GM21381 (cell line): ENCODE data around the gene ASXL3.

Experiments used
- ATAC-seq: cut with Tn5 transposase; IDR thresholded peaks from one replicate; pipeline ENCODE4 v1.9.1; 2021; ENCODE audit warnings: mild to moderate bottlenecking, moderate library complexity; ENCODE audit not compliant: unreplicated experiment

The ASXL3 gene

DNA sequence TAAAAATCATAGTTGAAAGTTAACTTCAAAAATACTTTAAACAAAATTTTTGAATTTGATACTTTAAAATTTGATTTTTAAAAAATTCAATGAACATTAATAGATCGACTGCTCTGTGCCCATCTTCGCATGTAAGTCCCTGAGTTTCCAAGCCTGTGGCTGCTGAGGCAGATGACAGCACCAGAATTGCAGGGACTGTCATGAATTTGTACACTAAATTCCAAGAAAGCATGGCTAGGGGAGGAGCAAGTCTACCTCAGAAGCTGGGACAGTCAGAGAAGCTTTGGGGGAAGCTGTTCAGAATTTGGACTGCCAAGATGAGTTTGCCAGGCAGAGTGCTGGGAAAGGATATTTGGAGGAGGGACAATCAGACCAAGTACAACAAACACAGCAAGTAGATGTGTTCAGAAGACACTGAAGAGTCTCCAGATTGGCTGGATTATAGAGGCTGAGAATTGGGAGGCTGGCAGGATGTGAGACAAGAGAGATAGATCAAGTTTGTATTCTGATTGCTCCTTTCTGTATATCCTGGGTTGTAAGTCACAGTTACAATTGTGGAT is 79.0 kb downstream of the ASXL3 start:
- ATAC-seq, result no peak

DNA sequence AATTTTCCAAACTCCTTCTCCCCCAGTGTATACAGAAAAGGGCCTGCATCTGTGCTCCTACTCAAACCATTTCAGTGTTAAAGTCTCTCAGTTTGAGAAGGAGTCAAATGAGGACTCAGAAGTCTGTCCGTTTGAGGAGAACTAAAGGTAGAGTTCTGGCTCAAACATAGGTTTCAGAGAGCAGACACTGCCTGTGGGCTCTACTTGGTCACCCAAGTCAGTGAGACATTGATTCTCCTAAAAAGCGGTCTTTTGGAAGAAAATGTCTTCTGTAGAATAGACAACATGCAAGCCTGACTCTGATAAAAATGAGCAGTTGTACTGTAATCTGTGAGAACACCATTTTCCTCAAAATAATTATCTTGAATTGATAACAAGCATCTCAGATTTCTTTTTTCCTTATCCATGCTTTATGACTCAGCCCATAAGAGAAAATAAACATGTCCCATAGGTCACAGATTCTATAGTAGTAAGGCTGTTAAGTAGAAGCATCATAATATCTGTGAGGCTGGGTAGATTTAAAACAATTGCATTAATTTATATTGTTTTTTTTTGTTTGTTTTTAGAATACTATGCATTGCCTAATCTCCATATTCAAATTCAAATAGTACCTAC is 82.8 kb downstream of the ASXL3 start:
- no peak for ATAC-seq

DNA sequence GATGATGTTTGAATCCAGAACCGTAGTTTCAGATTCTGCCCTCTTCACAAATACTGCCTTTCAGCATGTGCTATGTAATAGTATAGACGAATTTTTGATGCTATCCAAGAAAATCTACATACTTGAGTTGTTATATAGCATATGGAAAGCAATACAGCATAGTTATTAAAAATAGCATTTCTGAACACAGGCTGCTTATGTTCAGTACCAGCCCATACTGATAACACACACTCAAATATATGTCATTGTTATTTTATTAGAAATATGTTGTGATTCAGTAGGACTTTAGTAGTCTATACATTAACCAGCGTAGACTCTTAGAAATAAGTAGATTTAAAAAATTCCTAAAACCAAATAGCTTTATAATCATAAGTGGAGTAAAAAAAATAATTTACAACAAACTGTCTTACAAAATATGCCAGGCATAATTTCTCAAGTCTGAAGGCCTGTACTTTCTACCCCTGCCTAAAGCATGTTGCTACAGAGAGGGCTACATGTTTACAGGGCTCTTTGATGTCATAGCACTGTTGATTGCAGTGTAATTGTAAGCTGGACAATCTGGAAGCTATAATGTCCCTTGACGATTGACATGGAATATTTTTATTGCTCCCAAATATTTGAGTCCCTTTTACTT is 86.3 kb downstream of the ASXL3 start:
- ATAC-seq, result no peak

DNA sequence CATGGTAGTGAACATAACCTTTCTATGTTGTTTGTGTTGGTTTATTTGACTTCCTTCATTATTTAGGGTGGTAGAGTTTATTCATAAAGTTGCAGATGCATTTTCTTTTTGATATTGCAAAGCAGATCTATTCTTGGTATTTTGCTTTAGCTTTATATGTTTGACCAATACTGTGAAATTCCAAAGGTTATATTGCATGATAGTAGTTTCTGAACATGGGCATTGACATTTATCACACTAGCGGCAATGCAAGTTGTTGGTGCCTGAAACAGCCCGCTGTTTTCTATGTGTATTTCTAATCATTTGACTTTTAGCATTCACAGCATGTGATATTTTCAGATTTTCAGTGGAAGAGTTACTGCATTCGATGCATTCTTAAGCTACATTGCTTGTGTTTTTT is 87.2 kb downstream of the ASXL3 start:
- no peak for ATAC-seq

DNA sequence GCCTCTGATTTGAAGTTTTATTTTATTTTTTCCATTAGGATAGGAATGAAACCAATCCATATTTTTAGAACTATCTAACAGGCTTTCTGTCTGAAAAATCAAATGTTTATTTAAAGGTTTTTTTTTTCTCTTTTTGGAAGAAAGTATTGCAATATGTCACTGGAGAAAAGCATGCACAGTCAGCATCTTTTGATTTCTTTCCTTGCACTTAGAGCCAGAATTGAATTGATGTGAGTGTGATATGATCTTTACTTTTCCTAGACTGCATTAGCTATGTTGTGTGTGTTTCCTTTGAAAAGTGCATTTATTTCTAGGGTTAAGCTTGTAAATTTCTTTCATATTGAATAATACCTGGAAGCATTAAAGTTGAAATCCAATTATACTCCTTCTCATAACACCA is 87.6 kb downstream of the ASXL3 start:
- no peak for ATAC-seq

DNA sequence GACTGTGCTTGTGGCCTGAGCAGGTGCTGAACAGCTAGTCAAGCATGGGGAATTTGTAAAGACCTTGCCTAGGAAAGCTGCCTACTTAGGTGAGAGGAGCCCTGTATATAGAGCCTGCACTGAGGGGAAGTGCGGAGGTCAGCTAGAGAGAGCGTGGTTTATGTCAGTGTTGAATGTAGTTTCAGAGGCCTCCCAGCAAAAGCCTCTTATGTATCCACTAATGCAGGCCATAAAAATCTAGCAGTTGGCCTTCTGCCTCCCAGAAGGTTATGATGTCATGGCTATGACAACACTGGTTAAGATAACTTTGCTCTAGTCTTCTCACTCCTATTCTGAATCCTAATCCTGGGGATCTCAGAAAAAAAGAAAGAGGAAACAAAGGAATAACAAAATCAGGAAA is 88.9 kb downstream of the ASXL3 start:
- ATAC-seq, result no peak

DNA sequence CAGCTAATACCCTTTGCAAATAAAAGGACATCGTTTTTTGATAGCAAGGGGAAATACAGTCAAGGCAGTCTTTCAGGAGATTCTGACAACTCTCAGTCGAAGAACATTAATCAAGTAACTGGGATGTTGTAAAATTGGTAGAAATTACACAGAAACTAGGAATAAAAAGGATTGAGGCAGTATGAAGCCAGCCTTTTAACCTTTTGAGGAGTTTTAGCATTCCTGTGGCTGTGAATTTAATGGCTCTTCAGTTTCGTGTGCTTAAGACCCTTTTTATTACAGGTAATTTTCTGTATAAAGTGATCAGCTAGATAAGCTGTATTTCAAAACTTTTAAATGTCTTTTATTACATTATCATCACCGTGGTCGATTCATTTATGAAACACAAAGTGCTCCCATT is 91.6 kb downstream of the ASXL3 start:
- no peak for ATAC-seq

DNA sequence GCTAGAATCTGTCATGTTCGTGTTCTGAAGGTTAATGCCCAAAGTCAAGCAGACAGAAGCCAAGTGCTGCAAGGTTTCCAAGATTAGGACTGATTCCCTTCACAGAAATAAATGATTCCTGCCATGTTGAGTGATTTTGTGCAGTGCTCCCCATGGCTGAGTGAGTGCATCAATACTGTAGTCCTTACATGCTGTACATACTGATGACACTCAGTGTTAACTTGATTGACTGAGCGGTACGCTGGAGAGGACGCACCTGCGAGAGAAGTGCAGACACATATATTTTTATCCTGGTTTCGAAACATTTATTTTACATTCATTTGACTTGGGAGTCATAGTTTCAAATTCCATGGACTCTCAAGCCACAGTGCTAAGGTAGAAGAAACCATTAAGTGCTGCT is 92.0 kb downstream of the ASXL3 start:
- ATAC-seq, result no peak

DNA sequence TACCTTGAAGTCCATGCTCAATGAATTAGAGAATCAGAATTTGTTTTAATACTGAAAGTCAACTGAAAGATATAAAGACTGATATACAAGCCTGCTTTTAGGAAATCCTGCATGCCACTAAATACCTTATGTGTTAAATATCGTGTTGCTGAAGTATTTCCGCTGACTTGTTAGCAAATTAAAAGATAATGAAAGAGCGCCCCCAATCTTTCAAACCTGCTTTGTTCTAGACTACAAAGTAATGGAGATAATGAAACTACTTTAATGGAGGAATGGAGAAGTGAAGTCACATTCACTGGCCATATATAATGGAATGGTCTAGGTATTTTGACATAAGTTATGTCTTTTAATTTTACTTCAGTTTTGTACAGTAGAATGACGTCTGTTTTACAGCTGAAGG is 95.7 kb downstream of the ASXL3 start:
- ATAC-seq, result no peak

DNA sequence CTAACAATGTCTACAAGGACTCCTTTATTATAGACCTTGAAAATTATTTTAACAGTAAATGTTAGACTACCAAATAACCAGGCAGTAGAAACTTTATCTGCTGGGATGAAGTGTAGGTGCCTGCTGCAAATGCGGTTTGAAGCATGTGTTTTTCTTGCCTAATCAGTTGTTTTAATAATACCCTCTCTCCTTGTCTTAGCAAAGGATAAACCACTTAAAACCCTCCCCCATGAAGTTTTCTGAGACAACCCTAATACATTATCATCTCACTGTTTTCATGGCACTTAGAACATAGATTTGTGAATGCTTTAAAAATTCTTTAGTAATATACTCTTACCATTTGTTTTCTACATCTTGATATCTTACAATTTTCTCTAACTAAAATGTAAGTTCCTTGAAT is 98.6 kb downstream of the ASXL3 start:
- no peak for ATAC-seq

DNA sequence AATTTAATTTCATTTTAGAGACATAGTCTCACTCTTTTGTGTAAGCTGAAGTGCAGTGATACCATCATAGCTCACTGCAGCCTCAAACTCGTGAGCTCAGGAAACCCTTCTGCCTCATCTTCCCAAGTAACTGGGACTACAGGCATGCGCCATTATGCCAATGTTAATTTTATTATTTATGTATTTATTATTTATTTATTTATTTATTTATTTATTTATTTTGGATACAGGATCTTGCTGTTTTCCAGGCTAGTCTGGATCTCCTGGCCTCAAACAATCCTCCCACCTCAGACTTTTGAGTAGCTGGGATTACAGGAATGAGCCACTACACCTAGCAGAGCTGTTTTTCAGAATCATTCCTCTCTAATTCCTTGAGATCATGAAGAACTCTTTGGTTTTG is 99.9 kb downstream of the ASXL3 start:
- no peak for ATAC-seq

DNA sequence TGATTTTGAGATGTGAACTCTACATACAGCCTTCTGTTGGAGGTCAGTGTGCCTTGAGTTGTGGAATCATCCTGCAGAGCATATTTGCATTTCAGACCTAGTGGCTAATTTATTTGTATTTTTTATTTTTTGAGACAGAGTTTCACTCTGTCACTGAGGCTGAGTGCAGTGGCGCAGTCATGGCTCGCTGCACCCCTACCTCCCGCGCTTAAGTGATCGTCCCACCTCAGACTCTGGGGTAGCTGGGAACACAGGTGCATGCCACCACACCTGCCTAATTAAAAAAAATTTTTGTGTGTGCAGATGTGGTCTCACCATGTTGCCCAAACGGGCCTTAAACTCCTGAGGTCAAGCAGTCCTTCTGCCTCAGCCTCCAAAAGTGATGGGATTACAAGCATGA is 104.4 kb downstream of the ASXL3 start:
- ATAC-seq, result no peak

DNA sequence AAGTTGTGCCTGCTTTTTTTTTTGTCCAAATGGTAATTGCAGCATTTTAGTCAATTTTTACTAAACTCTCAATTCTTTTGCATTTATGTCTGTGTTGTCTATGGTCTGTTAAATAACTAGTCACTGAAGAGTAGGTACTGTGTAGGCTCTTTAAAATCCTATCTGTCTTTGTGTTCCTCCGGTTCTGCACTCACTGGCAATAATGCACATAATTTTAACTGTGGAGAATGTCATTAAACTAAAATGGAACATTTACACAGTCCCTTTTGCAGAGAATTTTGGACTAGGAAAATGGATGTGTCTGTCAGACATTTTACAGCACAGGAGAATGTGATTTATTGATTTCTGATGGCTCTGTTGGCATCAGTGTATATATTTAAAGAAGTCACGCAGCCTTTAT is 116.6 kb downstream of the ASXL3 start:
- ATAC-seq, result no peak

DNA sequence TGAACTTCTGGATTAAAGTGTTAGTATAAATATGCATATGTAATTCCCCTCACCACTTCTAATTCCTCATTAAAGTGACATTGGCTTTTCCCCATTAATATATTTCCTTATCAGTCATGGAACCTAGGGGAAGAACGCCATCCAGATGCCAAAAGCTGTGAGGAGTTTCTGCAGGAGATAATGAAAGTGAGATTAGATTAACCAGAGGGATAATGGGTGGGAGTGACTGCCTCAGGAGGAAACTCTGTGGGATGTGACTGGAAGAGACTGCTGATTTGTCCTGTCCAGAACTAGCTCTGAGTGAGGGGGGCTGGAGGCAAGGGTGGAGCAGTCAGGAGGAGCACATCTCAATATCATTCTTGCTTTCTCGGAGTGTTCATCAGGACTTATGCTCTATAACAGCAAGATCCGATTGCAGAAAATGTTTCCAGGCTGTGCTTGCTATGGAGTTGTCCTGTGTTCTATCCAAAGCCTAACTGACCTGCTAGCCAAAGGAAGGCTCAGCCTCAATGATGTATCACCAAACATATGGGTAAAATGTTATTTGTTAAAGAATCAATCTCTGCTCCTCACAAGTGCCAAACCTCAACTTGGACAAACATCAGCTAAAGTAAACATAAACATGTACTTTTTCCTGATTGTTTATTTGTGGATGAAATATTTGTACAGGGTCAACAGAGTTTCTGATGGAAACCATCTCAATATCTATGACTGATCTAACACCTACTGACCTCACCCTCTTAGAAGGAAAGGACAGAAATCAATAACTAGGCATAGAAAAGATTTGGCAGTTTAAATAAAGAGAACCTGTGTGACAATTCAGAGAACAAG is 118.5 kb downstream of the ASXL3 start:
- no peak for ATAC-seq

DNA sequence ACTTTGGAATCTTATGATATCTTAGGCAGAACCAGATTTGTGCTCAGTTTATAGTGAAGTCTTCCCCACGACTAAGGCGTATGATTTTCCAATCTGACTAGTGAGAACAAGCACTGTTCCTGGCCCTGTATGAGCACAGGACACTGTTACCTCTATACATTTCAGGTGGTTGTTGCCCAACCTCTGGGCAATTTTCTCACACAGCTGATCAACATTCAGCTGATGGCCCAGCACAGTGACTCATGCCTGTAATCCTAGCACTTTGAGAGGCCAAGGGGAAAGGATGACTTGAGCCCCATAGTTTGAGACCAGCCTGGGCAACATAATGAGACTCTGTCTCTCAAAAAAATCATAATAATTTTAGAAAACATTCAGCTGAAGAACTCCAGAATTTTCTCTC is 119.5 kb downstream of the ASXL3 start:
- no peak for ATAC-seq

DNA sequence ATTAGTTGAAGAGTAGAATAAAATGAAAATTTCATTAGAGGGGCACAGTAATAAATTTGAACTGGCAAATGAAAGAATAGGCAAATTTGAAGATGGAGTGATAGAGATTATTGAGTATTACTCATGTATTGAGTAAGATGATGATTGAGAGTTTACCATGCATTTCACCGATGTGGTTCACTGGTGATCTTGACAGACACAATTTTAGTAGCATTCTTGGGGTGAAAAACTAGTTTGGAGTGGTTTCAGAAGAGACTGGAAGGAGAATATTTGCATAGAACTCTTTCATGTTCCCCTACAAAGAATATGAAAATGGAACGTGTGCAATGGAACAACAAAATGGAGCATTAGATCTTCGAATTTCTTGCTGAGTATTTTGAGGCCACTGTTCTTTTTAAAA is 121.4 kb downstream of the ASXL3 start:
- no peak for ATAC-seq

DNA sequence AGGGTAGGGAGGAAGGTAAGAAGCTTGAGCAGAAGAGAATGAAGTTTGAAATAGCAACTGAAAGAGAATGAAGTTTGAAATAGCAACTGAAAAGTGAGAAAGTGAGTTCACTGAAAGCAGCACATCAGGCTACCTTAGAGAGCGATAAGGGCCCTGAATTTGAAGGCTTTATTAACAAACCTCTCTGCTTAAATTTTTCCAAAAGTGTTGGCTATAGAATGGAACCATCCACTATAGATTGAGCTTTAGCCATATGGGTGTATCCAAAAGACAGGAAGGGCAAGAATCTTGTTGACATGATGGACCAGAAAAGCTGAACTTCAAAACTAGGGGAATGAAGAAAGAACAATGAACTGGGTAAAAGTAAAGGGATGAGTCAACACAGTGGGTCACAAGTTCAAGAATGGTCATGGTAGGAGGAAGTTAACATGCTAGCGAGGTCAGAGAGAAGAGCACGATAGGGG is 122.5 kb downstream of the ASXL3 start:
- peak; percentile 71 for ATAC-seq

DNA sequence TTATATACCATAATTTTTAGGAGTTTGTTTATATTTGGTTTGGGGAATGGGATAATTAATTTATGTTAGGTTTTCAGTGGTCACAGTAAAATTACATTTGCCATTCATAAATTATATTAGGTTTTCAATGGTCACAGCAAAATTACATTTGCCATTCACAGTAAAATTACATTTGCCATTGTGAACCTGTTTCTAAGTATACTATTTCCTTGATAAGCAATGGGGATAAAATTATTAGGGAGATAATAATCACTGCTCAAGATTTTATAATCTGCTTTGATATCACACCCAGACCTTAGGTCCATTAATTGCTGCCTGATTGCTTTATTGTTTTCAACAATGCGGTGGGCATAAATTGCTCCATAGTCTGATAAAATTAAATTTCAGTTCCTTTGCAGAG is 124.6 kb downstream of the ASXL3 start:
- no peak for ATAC-seq

DNA sequence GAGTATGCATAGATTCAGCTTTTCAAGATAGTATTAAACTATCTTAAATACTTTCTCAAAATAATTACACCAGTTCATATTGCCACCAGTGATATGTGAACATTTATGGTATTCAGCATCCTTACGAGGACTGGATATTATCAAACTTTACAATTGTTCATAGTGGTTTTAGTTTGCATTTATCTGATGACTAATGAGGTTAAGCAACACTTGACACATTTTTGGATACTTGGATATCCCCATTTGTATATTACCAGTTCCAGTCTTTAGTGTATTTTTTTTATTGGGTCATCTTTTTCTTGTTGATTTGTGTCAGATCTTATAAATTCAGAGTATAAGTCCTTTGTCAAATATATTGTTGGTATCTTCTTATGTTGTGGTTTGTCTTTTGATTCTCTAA is 128.4 kb downstream of the ASXL3 start:
- no peak for ATAC-seq

DNA sequence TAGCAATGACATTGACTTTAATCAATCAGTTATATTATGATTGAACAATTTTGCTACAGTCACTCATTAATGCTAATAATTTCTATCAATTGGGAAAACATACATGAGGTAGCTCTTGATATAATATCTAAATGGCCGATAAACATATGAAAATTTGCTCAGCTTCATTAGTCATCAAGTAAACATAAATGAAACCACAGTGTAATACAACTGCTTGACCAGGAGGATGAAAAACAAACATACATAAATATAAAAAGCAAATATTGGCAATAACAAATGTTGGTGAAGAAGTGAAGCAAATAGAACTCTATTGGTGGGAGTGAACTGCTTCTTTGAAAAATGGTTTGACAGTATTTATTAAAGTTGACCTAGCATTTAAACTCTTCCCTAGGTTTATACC is 130.9 kb downstream of the ASXL3 start:
- no peak for ATAC-seq

DNA sequence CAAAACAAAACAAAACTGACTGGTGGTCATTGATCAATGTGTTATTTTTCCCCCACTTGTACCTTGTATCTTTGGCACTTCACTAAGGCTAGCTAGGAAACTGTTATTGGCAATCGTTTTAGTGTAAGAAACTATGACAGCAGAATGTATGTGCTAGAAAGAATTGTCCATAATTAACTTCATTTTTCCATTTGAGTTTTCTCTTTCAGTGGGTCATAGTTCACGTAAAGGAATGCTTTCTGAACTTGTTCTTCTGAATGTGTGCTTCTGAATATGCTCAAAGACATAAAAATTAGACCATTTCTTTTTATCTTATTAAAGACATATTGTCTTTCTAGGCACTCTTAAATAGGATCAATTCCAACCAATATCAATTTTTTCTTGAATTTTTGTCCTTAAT is 132.2 kb downstream of the ASXL3 start:
- no peak for ATAC-seq

DNA sequence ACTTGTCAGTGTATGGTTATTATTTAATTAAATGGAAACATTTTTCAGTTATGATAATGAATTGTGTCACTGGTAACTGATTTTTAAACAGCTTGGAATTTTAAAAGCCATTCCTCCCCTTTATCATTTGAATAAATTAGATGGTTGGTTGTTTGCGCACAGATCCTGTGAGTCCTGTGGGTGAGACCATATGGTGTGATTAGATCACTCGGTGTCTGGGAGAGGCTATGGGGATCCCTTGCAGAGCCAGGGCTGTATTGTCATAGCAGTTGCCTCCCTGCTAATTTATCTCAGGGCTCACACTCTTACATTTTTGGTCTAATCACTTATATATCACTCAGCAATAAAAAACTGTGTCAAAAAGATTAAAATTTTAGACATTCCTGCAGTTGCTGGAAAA is 133.5 kb downstream of the ASXL3 start:
- no peak for ATAC-seq
